ENCODE data around the gene OR2D2.
"Not testable (repeated sequence)": the region's sequence is repeated elsewhere in the genome, so short reads cannot be mapped to it uniquely, and the experiment has no call there.

The OR2D2 gene

GRCh38 chr11:6892400-6892799, at the start of gene OR2D2:
Gene OR2D2 (minus strand): TSS chr11:6892500. CDS start chr11:6892500, 0 bp downstream.
- no peak for DNase-seq

- no peak for DNase-seq
Measured at GRCh38 chr11:6941970-6942369, 49.7 kb upstream of the OR2D2 start.

GRCh38 chr11:6932145-6932544, 39.8 kb upstream of the OR2D2 start:
- no peak for DNase-seq

- no peak for DNase-seq
Measured at GRCh38 chr11:6931146-6931713, 38.9 kb upstream of the OR2D2 start.

- no peak for DNase-seq
Measured at GRCh38 chr11:6928916-6929315, 36.6 kb upstream of the OR2D2 start.

- no peak for DNase-seq
Measured at GRCh38 chr11:6927030-6927617, 34.8 kb upstream of the OR2D2 start.

GRCh38 chr11:6926208-6927029, 34.1 kb upstream of the OR2D2 start, which contains the start of gene ZNF215:
Gene ZNF215 (plus strand): TSS chr11:6926426. CDS start chr11:6932273, 5,847 bp downstream.
- DNase-seq: no peak

- no peak for DNase-seq
Measured at GRCh38 chr11:6925636-6926207, 33.4 kb upstream of the OR2D2 start.

GRCh38 chr11:6925007-6925577, 32.8 kb upstream of the OR2D2 start:
- DNase-seq: no peak

- DNase-seq: no peak
Measured at GRCh38 chr11:6920702-6921101, 28.4 kb upstream of the OR2D2 start, which contains the start of gene OR2D3. Gene OR2D3 (plus strand): TSS chr11:6921002. CDS start chr11:6921002, 0 bp downstream.

- DNase-seq: no peak
Measured at GRCh38 chr11:6919698-6920097, 27.4 kb upstream of the OR2D2 start.

GRCh38 chr11:6911948-6912347, 19.6 kb upstream of the OR2D2 start:
- no peak for DNase-seq

GRCh38 chr11:6911378-6911777, 19.1 kb upstream of the OR2D2 start:
- DNase-seq: no peak

- not testable (repeated sequence) for DNase-seq
Measured at GRCh38 chr11:6904804-6905203, 12.5 kb upstream of the OR2D2 start.

GRCh38 chr11:6900327-6900999, 8.2 kb upstream of the OR2D2 start:
- no peak for DNase-seq

- DNase-seq: no peak
Measured at GRCh38 chr11:6898911-6899310, 6.6 kb upstream of the OR2D2 start.

GRCh38 chr11:6895010-6895409, 2.7 kb upstream of the OR2D2 start:
- DNase-seq: no peak

GRCh38 chr11:6894097-6894496, 1.8 kb upstream of the OR2D2 start:
- DNase-seq: no peak

GRCh38 chr11:6889835-6890234, 2.5 kb downstream of the OR2D2 start:
- no peak for DNase-seq

GRCh38 chr11:6888830-6889229, 3.5 kb downstream of the OR2D2 start:
- DNase-seq: no peak

- not testable (repeated sequence) for DNase-seq
Measured at GRCh38 chr11:6887711-6888110, 4.6 kb downstream of the OR2D2 start.

- no peak for DNase-seq
Measured at GRCh38 chr11:6882751-6883150, 9.5 kb downstream of the OR2D2 start.

GRCh38 chr11:6876914-6877313, 15.4 kb downstream of the OR2D2 start:
- DNase-seq: no peak
